Measurements from ENCODE around the gene PSMG4. TPM values are rescaled to one million over a fixed set of nuclear protein-coding genes. Genes with fewer than 3 reads are reported as not detected.

The PSMG4 gene
- total RNA-seq, 2 experiments from 2014 or later: 12.3 to 12.8 TPM

DNA sequence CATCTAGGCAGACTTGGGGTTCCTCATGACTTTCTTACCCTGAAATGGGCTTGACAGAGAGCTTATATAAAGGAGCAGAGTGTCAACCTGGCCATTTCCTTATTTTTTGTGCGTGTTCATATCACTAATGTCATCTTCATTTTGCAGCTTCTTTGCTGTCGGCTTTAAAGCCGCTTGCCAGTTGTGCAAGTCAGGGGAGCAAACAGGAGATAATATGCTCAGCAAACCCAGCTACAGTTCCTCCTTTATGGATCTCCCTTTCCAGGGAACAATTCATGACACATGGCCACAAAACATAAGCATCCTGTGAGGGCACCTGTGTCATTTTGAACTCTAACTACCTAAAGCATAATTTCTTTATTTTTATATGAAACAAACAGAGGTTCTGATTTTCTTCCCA, 24.8 kb upstream of the PSMG4 start:
- Mint-ChIP-seq H3K36me3 (ENCODE audit: low read depth) (no peaks in the 10 kb centered on the region), H3K9me3 (no peaks in the 10 kb centered on the region), H3K4me3 (no peak overlapping the region), H3K27ac (no peak overlapping the region), H3K27me3 (peaks cover 94% of the 10 kb centered on the region), H3K4me1 (ENCODE audit: low read depth) (peaks cover 34% of the 10 kb centered on the region)
- Histone ChIP-seq H3K9me3 (ENCODE audit: control insufficient read depth in 1 of 2, insufficient read depth in 1 of 2, low read length in 2 of 2) (peaks cover 0 to 25% of the 10 kb centered on the region in 2 experiments), H3K4me3 (ENCODE audit: low read length) (no peak overlapping the region), H3K36me3 (ENCODE audit: insufficient read depth, low read length) (no peaks in the 10 kb centered on the region), H3K27me3 (ENCODE audit: control insufficient read depth in 1 of 2, insufficient read depth in 2 of 2, low read length in 2 of 2) (peaks cover 64 to 71% of the 10 kb centered on the region in 2 experiments), H3K27ac (ENCODE audit: low read depth in 1 of 2, low read length in 2 of 2) (no peak overlapping the region), H3K4me1 (ENCODE audit: insufficient read depth, low read length) (peaks cover 29% of the 10 kb centered on the region)
- ATAC-seq (ENCODE audit: poor library complexity): no peak
- TF ChIP-seq CTCF (IDR thresholded peaks at IDR 0.05): no peak
- ChIA-PET POLR2A (no interaction called here), CTCF (no interaction called here)
- DNase-seq: no peak
- intact Hi-C loops (cut with DNase I, micrococcal nuclease): no loop called here

DNA sequence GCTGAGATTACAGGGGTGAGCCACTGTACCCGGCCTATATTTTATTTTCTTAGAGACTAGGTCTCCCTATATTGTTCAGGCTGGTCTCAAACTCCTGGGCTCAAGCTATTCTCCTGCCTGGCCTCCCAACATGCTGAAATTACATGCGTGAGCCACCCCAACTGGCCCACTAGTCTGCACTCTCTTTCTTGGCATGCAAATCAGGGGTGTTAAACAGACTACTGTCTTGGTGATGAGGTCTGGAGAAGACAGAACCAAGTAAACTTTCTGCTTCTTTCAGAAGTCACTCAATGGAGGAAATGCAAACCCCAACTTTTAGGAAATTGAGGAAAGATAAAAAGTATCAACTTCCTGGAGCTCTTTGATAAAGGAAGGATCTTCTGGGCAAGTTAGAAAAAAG, 23.3 kb upstream of the PSMG4 start:
- Histone ChIP-seq H3K27ac (ENCODE audit: low read depth in 1 of 2, low read length in 2 of 2) (no peak overlapping the region), H3K27me3 (ENCODE audit: control insufficient read depth in 1 of 2, insufficient read depth in 2 of 2, low read length in 2 of 2) (peaks cover 55 to 62% of the 10 kb centered on the region in 2 experiments), H3K4me3 (ENCODE audit: low read length) (no peak overlapping the region), H3K36me3 (ENCODE audit: insufficient read depth, low read length) (no peaks in the 10 kb centered on the region), H3K9me3 (ENCODE audit: control insufficient read depth in 1 of 2, insufficient read depth in 1 of 2, low read length in 2 of 2) (peaks cover 0 to 15% of the 10 kb centered on the region in 2 experiments), H3K4me1 (ENCODE audit: insufficient read depth, low read length) (peaks cover 16% of the 10 kb centered on the region)
- Mint-ChIP-seq H3K9me3 (no peaks in the 10 kb centered on the region), H3K27ac (no peak overlapping the region), H3K4me1 (ENCODE audit: low read depth) (peaks cover 21% of the 10 kb centered on the region), H3K27me3 (peaks cover 91% of the 10 kb centered on the region), H3K4me3 (no peak overlapping the region), H3K36me3 (ENCODE audit: low read depth) (no peaks in the 10 kb centered on the region)
- ATAC-seq (ENCODE audit: poor library complexity) (no peak), DNase-seq (no peak)
- no peak for TF ChIP-seq CTCF (IDR thresholded peaks at IDR 0.05)
- ChIA-PET CTCF (no interaction called here), POLR2A (no interaction called here)
- intact Hi-C loops (cut with DNase I, micrococcal nuclease): no loop called here

DNA sequence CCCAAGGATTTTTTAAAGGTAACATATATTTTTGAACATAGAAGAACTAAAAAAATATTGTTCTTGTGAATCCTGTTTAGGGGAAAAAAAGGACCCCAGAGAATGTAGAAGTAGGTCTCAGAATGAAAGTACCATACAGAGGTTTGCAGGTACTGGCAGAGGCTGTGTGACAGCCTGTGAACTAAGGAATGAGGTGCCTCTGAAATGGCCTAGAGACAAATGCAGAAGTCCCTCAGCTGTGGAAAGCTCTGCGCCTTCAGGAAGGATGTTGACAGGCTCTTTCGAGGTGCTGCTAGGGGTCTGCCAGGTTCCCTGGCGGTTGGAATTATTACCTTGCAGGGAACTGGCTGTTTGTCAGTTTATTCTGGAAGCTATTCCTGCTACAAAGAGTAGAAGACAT, 22.7 kb upstream of the PSMG4 start:
- Histone ChIP-seq H3K36me3 (ENCODE audit: insufficient read depth, low read length) (no peaks in the 10 kb centered on the region), H3K27ac (ENCODE audit: low read depth in 1 of 2, low read length in 2 of 2) (no peak overlapping the region), H3K27me3 (ENCODE audit: control insufficient read depth in 1 of 2, insufficient read depth in 2 of 2, low read length in 2 of 2) (peaks cover 51 to 56% of the 10 kb centered on the region in 2 experiments), H3K4me1 (ENCODE audit: insufficient read depth, low read length) (peaks cover 12% of the 10 kb centered on the region), H3K4me3 (ENCODE audit: low read length) (no peak overlapping the region), H3K9me3 (ENCODE audit: control insufficient read depth in 1 of 2, insufficient read depth in 1 of 2, low read length in 2 of 2) (peaks cover 0 to 12% of the 10 kb centered on the region in 2 experiments)
- no peaks in the 10 kb centered on the region for H3K9me3 Mint-ChIP-seq
- no peak overlapping the region for H3K4me3 Mint-ChIP-seq
- CTCF ChIA-PET: no interaction called here
- no peak for TF ChIP-seq CTCF (IDR thresholded peaks at IDR 0.05)
- POLR2A ChIA-PET: no interaction called here
- no peak for DNase-seq
- H3K4me1 Mint-ChIP-seq (ENCODE audit: low read depth): peaks cover 16% of the 10 kb centered on the region
- no peak overlapping the region for H3K27ac Mint-ChIP-seq
- no peaks in the 10 kb centered on the region for H3K36me3 Mint-ChIP-seq (ENCODE audit: low read depth)
- no peak for ATAC-seq (ENCODE audit: poor library complexity)
- intact Hi-C loops (cut with DNase I, micrococcal nuclease): no loop called here
- peaks cover 91% of the 10 kb centered on the region for H3K27me3 Mint-ChIP-seq
